H9 (cell line): ENCODE measurements around the gene TOP3B. TPM values are rescaled to one million over a fixed set of nuclear protein-coding genes. Genes with fewer than 3 reads are reported as not detected.

Experiments used
- DNase-seq: peaks from one replicate; pipeline ENCODE4 v3.0.0-alpha.2; 2017
- H2AFZ ChIP-seq: one replicate; pipeline ENCODE4 v1.6.1; 2013; ENCODE audit warnings: mild to moderate bottlenecking, low read length, control low read depth, moderate library complexity
- H2AK5ac ChIP-seq: 2 replicates; pipeline ENCODE4 v1.6.1; 2013; ENCODE audit warnings: low read length, control low read depth, mixed read lengths; ENCODE audit not compliant: insufficient read length
- H2BK120ac ChIP-seq: one replicate; pipeline ENCODE4 v1.6.1; 2013; ENCODE audit warnings: low read depth, mild to moderate bottlenecking, low read length, control low read depth, inconsistent platforms; ENCODE audit not compliant: poor library complexity, severe bottlenecking
- H2BK12ac ChIP-seq: 2 replicates; pipeline ENCODE4 v1.6.1; 2013; ENCODE audit warnings: low read length, control low read depth, mixed read lengths, low read depth; ENCODE audit not compliant: insufficient read length
- H2BK15ac ChIP-seq: 2 replicates; pipeline ENCODE4 v1.6.1; 2013; ENCODE audit warnings: low read depth, low read length, control low read depth
- H2BK20ac ChIP-seq: one replicate; pipeline ENCODE4 v1.6.1; 2013; ENCODE audit warnings: low read depth, mild to moderate bottlenecking, low read length, control low read depth, inconsistent platforms; ENCODE audit not compliant: poor library complexity, severe bottlenecking
- H2BK5ac ChIP-seq: 2 replicates; pipeline ENCODE4 v1.6.1; 2013; ENCODE audit warnings: low read length, control low read depth, mixed read lengths; ENCODE audit not compliant: insufficient read length
- H3K14ac ChIP-seq: 2 replicates; pipeline ENCODE4 v1.6.1; 2013; ENCODE audit warnings: low read length, control low read depth; ENCODE audit not compliant: insufficient read depth
- H3K18ac ChIP-seq: 2 replicates; pipeline ENCODE4 v1.6.1; 2013; ENCODE audit warnings: low read depth, mild to moderate bottlenecking, mixed read lengths, low read length, control low read depth; ENCODE audit not compliant: insufficient read length
- H3K23ac ChIP-seq: 2 replicates; pipeline ENCODE4 v1.6.1; 2013; ENCODE audit warnings: low read length, control low read depth, mixed read lengths, low read depth; ENCODE audit not compliant: insufficient read length
- H3K23me2 ChIP-seq: 2 replicates; pipeline ENCODE4 v1.6.1; 2013; ENCODE audit warnings: low read depth, mild to moderate bottlenecking, mixed read lengths, low read length, control low read depth; ENCODE audit not compliant: insufficient read length, poor library complexity, severe bottlenecking
- H3K27ac ChIP-seq: 2 replicates; pipeline ENCODE4 v1.5.1; 2013; ENCODE audit warnings: low read length, control low read depth, mixed read lengths, low read depth; ENCODE audit not compliant: insufficient read length
- H3K27me3 ChIP-seq: 2 replicates; pipeline ENCODE4 v1.6.1; 2013; ENCODE audit warnings: low read length, control low read depth, inconsistent platforms; ENCODE audit not compliant: insufficient read depth
- H3K4ac ChIP-seq: 2 replicates; pipeline ENCODE4 v1.6.1; 2013; ENCODE audit warnings: low read depth, mild to moderate bottlenecking, control low read depth, inconsistent platforms, low read length, moderate library complexity
- H3K4me1 ChIP-seq: 2 replicates; pipeline ENCODE4 v1.6.1; 2013; ENCODE audit warnings: low read length, control low read depth, inconsistent platforms; ENCODE audit not compliant: insufficient read depth
- H3K4me2 ChIP-seq: 2 replicates; pipeline ENCODE4 v1.6.1; 2013; ENCODE audit warnings: low read length, control low read depth, mixed read lengths; ENCODE audit not compliant: insufficient read length, insufficient read depth
- H3K56ac ChIP-seq: 2 replicates; pipeline ENCODE4 v1.6.1; 2013; ENCODE audit warnings: low read depth, mild to moderate bottlenecking, mixed read lengths, low read length, control low read depth; ENCODE audit not compliant: insufficient read length
- H3K79me1 ChIP-seq: 2 replicates; pipeline ENCODE4 v1.6.1; 2013; ENCODE audit warnings: low read depth, mild to moderate bottlenecking, moderate library complexity, low read length, control low read depth, inconsistent platforms; ENCODE audit not compliant: insufficient read depth, poor library complexity, severe bottlenecking
- H3K79me2 ChIP-seq: 2 replicates; pipeline ENCODE4 v1.6.1; 2013; ENCODE audit warnings: low read length, control low read depth, inconsistent platforms; ENCODE audit not compliant: insufficient read depth
- H3K9ac ChIP-seq: 2 replicates; pipeline ENCODE4 v1.6.1; 2013; ENCODE audit warnings: low read length, control low read depth, mixed read lengths; ENCODE audit not compliant: insufficient read length; ENCODE audit errors: extremely low read depth
- H3K9me3 ChIP-seq: one replicate; pipeline ENCODE4 v1.6.1; 2013; ENCODE audit warnings: low read depth, low read length, inconsistent platforms; ENCODE audit not compliant: control insufficient read depth
- H3T11ph ChIP-seq: one replicate; pipeline ENCODE4 v1.6.1; 2013; ENCODE audit warnings: mild to moderate bottlenecking, low read length, control low read depth, inconsistent platforms
- H4K20me1 ChIP-seq: one replicate; pipeline ENCODE4 v1.6.1; 2013; ENCODE audit not compliant: control insufficient read depth, insufficient read length, insufficient read depth
- H4K5ac ChIP-seq: 2 replicates; pipeline ENCODE4 v1.6.1; 2013; ENCODE audit warnings: low read depth, mild to moderate bottlenecking, mixed read lengths, low read length, control low read depth; ENCODE audit not compliant: insufficient read length
- H4K8ac ChIP-seq: replicated peaks from 2 replicates; pipeline ENCODE4 v1.6.1; 2013; ENCODE audit warnings: low read length, control low read depth, mixed read lengths, low read depth; ENCODE audit not compliant: insufficient read length
- H4K91ac ChIP-seq: 2 replicates; pipeline ENCODE4 v1.6.1; 2013; ENCODE audit warnings: low read depth, mild to moderate bottlenecking, moderate library complexity, mixed read lengths, low read length, control low read depth; ENCODE audit not compliant: insufficient read length
- H3K27ac Mint-ChIP-seq, 3 experiments: 2 replicates in 2 of 3; 3 replicates in 1 of 3; pipeline ENCODE4 v1.8.0; 2020 to 2021; ENCODE audit warnings: mixed read lengths in 3 of 3, mild to moderate bottlenecking in 1 of 3, moderate library complexity in 1 of 3
- H3K27me3 Mint-ChIP-seq: 2 replicates; pipeline ENCODE4 v1.8.0; 2021; ENCODE audit warnings: low read depth, mild to moderate bottlenecking, moderate library complexity, mixed read lengths
- H3K36me3 Mint-ChIP-seq, 3 experiments: 2 replicates in 2 of 3; 3 replicates in 1 of 3; pipeline ENCODE4 v1.8.0; 2020 to 2021; ENCODE audit warnings: low read depth in 3 of 3, mixed read lengths in 3 of 3; ENCODE audit not compliant: insufficient read depth in 1 of 3
- H3K4me1 Mint-ChIP-seq, 2 experiments: 2 replicates each; pipeline ENCODE4 v1.8.0; 2020; ENCODE audit warnings: mixed read lengths in 2 of 2
- H3K4me3 Mint-ChIP-seq, 2 experiments: 2 replicates in 1 of 2; 3 replicates in 1 of 2; pipeline ENCODE4 v1.8.0; 2020 to 2021; ENCODE audit warnings: mild to moderate bottlenecking in 2 of 2, mixed read lengths in 2 of 2, moderate library complexity in 1 of 2
- H3K9me3 Mint-ChIP-seq, 2 experiments: 2 replicates in 1 of 2; 3 replicates in 1 of 2; pipeline ENCODE4 v1.8.0; 2020; ENCODE audit warnings: mild to moderate bottlenecking in 2 of 2, mixed read lengths in 2 of 2, moderate library complexity in 1 of 2
- WGBS: extraction: QIAGEN DNeasy Blood & Tissue Kit; methylation state at CpG from one replicate; pipeline ENCODE4 v1.1.7; 2013; ENCODE audit warnings: missing lambda C conversion rate, low lambda C conversion rate, mixed read lengths; ENCODE audit not compliant: insufficient read length; ENCODE audit errors: extremely low coverage; 5-methylcytosine and 5-hydroxymethylcytosine counted together
- total RNA-seq: library from RNA; stranded (reverse); gene quantifications from 2 replicates; pipeline ENCODE4 v1.2.1, GENCODE V29; 2021
- TF ChIP-seq, protein P1 (sequence below): fragments of 200-600 bp; sonication (generic); conservative IDR thresholded peaks from 3 replicates; pipeline ENCODE4 v1.8.0; 2021; ENCODE audit warnings: antibody characterized with exemption, mild to moderate bottlenecking

TOP3B gene
- total RNA-seq, 1 experiment from 2014 or later = 55.2 TPM

DNA sequence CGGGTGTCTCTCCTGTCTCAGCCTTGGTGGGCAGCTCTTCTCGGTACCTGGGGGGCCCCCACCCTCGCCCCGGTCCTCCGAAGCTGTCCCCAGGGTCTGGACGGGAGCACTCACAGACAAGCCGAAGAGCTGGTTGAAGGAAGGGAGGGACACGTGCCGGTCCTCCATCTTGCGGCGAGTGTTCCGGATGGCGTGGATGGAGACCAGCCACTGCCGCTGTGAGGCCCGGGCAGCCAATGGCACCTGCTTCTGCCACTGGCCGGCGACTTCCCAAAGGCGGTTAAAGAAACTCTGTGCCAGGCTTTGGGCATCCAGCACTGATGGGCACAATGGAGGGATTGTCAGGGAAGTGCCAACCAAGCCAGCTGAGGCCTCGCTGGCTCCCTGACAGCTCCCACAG is 48.7 kb downstream of the TOP3B start:
- Histone ChIP-seq H3K56ac (no peak overlapping the region), H3K23ac (no peak overlapping the region), H3K9me3 (no peaks in the 10 kb centered on the region), H3K4me1 (no peaks in the 10 kb centered on the region), H2AFZ (no peak overlapping the region), H3K14ac (no peak overlapping the region), H2BK5ac (no peak overlapping the region), H4K8ac (no peak overlapping the region), H4K91ac (no peak overlapping the region), H3T11ph (no peak overlapping the region), H2BK15ac (no peak overlapping the region), H4K20me1 (no peaks in the 10 kb centered on the region), H3K23me2 (peaks cover 4% of the 10 kb centered on the region), H3K4me2 (no peak overlapping the region), H3K9ac (no peak overlapping the region), H2BK20ac (no peak overlapping the region), H3K18ac (no peak overlapping the region), H3K27me3 (no peaks in the 10 kb centered on the region), H2AK5ac (no peak overlapping the region), H2BK120ac (no peak overlapping the region), H3K79me2 (no peaks in the 10 kb centered on the region), H3K79me1 (no peaks in the 10 kb centered on the region), H3K27ac (no peak overlapping the region), H2BK12ac (no peak overlapping the region), H3K4ac (no peak overlapping the region), H4K5ac (no peak overlapping the region)
- peaks cover 6 to 31% (median 29%) of the 10 kb centered on the region in 3 experiments; a peak in 6 of 7 replicates for H3K36me3 Mint-ChIP-seq
- no CpG with 5 or more reads among the region's 19 CpGs for WGBS
- H3K9me3 Mint-ChIP-seq = no peaks in the 10 kb centered on the region
- H3K27ac Mint-ChIP-seq = no peak overlapping the region
- no peaks in the 10 kb centered on the region for H3K27me3 Mint-ChIP-seq
- no peak for DNase-seq
- TF ChIP-seq, protein P1, sequence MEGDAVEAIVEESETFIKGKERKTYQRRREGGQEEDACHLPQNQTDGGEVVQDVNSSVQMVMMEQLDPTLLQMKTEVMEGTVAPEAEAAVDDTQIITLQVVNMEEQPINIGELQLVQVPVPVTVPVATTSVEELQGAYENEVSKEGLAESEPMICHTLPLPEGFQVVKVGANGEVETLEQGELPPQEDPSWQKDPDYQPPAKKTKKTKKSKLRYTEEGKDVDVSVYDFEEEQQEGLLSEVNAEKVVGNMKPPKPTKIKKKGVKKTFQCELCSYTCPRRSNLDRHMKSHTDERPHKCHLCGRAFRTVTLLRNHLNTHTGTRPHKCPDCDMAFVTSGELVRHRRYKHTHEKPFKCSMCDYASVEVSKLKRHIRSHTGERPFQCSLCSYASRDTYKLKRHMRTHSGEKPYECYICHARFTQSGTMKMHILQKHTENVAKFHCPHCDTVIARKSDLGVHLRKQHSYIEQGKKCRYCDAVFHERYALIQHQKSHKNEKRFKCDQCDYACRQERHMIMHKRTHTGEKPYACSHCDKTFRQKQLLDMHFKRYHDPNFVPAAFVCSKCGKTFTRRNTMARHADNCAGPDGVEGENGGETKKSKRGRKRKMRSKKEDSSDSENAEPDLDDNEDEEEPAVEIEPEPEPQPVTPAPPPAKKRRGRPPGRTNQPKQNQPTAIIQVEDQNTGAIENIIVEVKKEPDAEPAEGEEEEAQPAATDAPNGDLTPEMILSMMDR = no peak
- no peak overlapping the region for H3K4me3 Mint-ChIP-seq
- H3K4me1 Mint-ChIP-seq = peaks cover 13 to 17% of the 10 kb centered on the region in 2 experiments
